ENCODE measurements around the gene WAPL. TPM values are rescaled to one million over a fixed set of nuclear protein-coding genes. Genes with fewer than 3 reads are reported as not detected.
A peak's percentile ranks its signal among the peaks of the same experiment; 100 is the strongest.

The WAPL gene
- total and polyA plus RNA-seq, 2 of the 13 experiments (the other 11 are each of a cell fraction or from before 2014, with no cell fraction given) = 13.2 to 43.5 TPM

DNA sequence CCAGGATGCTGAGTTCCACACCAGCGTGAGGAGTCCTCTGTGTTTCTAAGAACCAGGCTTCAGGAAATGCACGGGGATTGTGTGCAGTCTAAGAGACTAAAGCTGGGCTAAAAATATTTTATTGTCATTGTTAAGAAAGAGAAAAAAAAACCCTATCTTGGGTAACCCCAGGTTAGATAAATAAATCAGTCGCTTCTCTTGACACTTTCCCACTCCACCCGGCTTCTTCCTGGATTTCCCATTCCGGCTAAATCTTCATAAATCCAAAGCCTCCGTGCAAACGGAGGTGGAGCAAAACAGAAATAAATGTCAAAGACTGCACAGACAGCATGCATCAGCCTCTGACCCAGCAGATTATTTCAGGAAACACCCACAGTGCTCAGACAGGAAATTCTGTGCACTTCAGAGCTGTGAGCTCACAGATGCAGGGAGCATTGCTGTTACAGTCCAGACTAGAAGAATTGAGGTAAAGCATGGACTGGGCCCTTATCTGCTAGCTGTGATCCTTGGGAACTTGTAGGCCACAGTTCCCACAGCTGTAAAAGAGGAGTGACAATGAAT is 110.2 kb downstream of the WAPL start (continued):
- TF ChIP-seq, protein P1, sequence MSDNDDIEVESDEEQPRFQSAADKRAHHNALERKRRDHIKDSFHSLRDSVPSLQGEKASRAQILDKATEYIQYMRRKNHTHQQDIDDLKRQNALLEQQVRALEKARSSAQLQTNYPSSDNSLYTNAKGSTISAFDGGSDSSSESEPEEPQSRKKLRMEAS (IDR thresholded peaks at IDR 0.05) = peak; percentile 20; the same call in 1 of the 2 replicates
- no peak for TF ChIP-seq SPEN (CRISPR knock-in tag; IDR thresholded peaks at IDR 0.05; ENCODE audit: low read depth)

- no peaks in the 10 kb centered on the region for H3K27me3 ChIP-seq (ENCODE audit: control insufficient read depth in 1 of 2, insufficient read depth in 2 of 2, low read length in 2 of 2)
- peak; percentile 94 for DNase-seq (ENCODE audit: low spot score)
- BruUV-seq (replicated peaks) = no TSS peak
- CTCF ChIA-PET (ENCODE audit: low intra/inter-chr PET ratio, low total read pairs) = no interaction called here
- no peaks in the 10 kb centered on the region for H4K20me1 ChIP-seq (ENCODE audit: insufficient read depth, low read length)
- H3K9ac ChIP-seq (ENCODE audit: insufficient read depth, low read depth, low read length) = peak overlapping the region; percentile 41; the same call in 1 of the 2 replicates
- no peaks in the 10 kb centered on the region for H3K36me3 ChIP-seq (replicated peaks in 1 of 2; ENCODE audit: control insufficient read depth in 1 of 2, insufficient read depth in 2 of 2, low read length in 2 of 2)
- peak overlapping the region in 1 of 3 experiments; percentile 15; a peak in 1 of 6 replicates for H3K4me3 ChIP-seq (replicated peaks in 1 of 3; ENCODE audit: insufficient read depth in 1 of 3, low read depth in 2 of 3, low read length in 3 of 3)
- H2AFZ ChIP-seq (ENCODE audit: low read length) = no peak overlapping the region
- peak overlapping the region; percentile 57 for H3K4me2 ChIP-seq (ENCODE audit: low read depth, low read length)
- H3K4me1 ChIP-seq (ENCODE audit: insufficient read depth, low read length) = peaks cover 37% of the 10 kb centered on the region
- in situ Hi-C loops (cut with HindIII; ENCODE audit: extremely low pct_ligation_motif_present, low pct_unique_long_range_greater_than_20kb) = no loop called here
- WGBS (ENCODE audit: low lambda C conversion rate) = 8% methylated on average over 4 of the region's 4 CpGs
- peak; percentile 49 for FAIRE-seq
- intact Hi-C loops (cut with micrococcal nuclease; ENCODE audit: unreplicated experiment) = loop anchor here (1.0 to 2.0 kb wide), 2 partner anchors 10 to 30 kb away; no protein-coding TSS in a partner anchor
- ATAC-seq = peak; percentile 80
- H3K9me3 ChIP-seq (ENCODE audit: low read length) = no peaks in the 10 kb centered on the region
- no peaks in the 10 kb centered on the region for H3K79me2 ChIP-seq (ENCODE audit: insufficient read depth, low read length)
- POLR2A ChIA-PET = interaction anchor here (1.2 to 2.8 kb wide), 3 partner anchors 10 to 111 kb away, joined by 7 to 38 read pairs (median 35); partner anchors contain the start of gene WAPL
- H3K27ac ChIP-seq (ENCODE audit: extremely low read length, insufficient read depth, low read length) = peak overlapping the region; percentile 64
- TF ChIP-seq ZSCAN25 (CRISPR knock-in tag; IDR thresholded peaks at IDR 0.05) (no peak), MAFK (conservative IDR thresholded peaks at IDR 0.05 in 1 of 2, IDR thresholded peaks at IDR 0.05 in 1 of 2; ENCODE audit: low read length in 2 of 2) (peak in 1 of 2 experiments; percentile 39; a peak in 1 of 4 replicates), TCF7 (IDR thresholded peaks at IDR 0.05; ENCODE audit: low read depth) (peak; percentile 4; the same call in 1 of the 2 replicates), ZMYM3 (CRISPR knock-in tag; IDR thresholded peaks at IDR 0.05) (peak; percentile 97), RBAK (CRISPR knock-in tag; IDR thresholded peaks at IDR 0.05) (peak; percentile 100), GATA4 (IDR thresholded peaks at IDR 0.05; ENCODE audit: borderline replicate concordance, low read depth) (peak; percentile 56; the same call in 1 of the 2 replicates), PAWR (CRISPR knock-in tag; IDR thresholded peaks at IDR 0.05; ENCODE audit: borderline replicate concordance) (no peak), BCL6 (CRISPR knock-in tag; IDR thresholded peaks at IDR 0.05) (peak; percentile 43; the same call in 1 of the 2 replicates), ZSCAN5A (CRISPR knock-in tag; IDR thresholded peaks at IDR 0.05; ENCODE audit: borderline replicate concordance) (peak; percentile 27; the same call in 1 of the 2 replicates), TEAD3 (CRISPR knock-in tag; optimal IDR thresholded peaks at IDR 0.05; ENCODE audit: borderline replicate concordance) (peak; percentile 72), FOXA1 (IDR thresholded peaks at IDR 0.05) (peak; percentile 60), FOXA1 (CRISPR knock-in tag; IDR thresholded peaks at IDR 0.05) (no peak), GATAD2A (CRISPR knock-in tag; IDR thresholded peaks at IDR 0.05) (peak; percentile 70; the same call in 1 of the 2 replicates), MZF1 (CRISPR knock-in tag; IDR thresholded peaks at IDR 0.05; ENCODE audit: borderline replicate concordance) (no peak), CBX1 (IDR thresholded peaks at IDR 0.05; ENCODE audit: low read depth) (peak; percentile 82), SOX13 (IDR thresholded peaks at IDR 0.05) (no peak), SOX13 (CRISPR knock-in tag; conservative IDR thresholded peaks at IDR 0.05 in 1 of 2, IDR thresholded peaks at IDR 0.05 in 1 of 2) (peak in 1 of 2 experiments; percentile 60; a peak in 2 of 4 replicates), SOX5 (CRISPR knock-in tag; IDR thresholded peaks at IDR 0.05; ENCODE audit: borderline replicate concordance) (peak; percentile 37; the same call in 1 of the 2 replicates)
- TF ChIP-seq, protein P2, sequence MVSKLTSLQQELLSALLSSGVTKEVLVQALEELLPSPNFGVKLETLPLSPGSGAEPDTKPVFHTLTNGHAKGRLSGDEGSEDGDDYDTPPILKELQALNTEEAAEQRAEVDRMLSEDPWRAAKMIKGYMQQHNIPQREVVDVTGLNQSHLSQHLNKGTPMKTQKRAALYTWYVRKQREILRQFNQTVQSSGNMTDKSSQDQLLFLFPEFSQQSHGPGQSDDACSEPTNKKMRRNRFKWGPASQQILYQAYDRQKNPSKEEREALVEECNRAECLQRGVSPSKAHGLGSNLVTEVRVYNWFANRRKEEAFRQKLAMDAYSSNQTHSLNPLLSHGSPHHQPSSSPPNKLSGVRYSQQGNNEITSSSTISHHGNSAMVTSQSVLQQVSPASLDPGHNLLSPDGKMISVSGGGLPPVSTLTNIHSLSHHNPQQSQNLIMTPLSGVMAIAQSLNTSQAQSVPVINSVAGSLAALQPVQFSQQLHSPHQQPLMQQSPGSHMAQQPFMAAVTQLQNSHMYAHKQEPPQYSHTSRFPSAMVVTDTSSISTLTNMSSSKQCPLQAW (CRISPR knock-in tag; IDR thresholded peaks at IDR 0.05) = peak; percentile 73
These were observed 111.0 kb downstream of the WAPL start for GRCh38 chr10:86410542-86411124.
